ENCODE measurements around the gene MORN4. TPM values are rescaled to one million over a fixed set of nuclear protein-coding genes. Genes with fewer than 3 reads are reported as not detected.
"Not testable (repeated sequence)": the region's sequence is repeated elsewhere in the genome, so short reads cannot be mapped to it uniquely, and the experiment has no call there.

The MORN4 gene
- total RNA-seq, 2 donors from 2014 or later, result 4.9 to 8.3 TPM

GRCh38 chr10:97582169-97582568 is 51.1 kb downstream of the MORN4 start:
- Histone ChIP-seq H3K36me3 (replicated peaks in 1 of 2; ENCODE audit: insufficient read depth in 1 of 2, low read depth in 2 of 2) (no peaks in the 10 kb centered on the region), H3K27ac (peak overlapping the region in 2 of 4 donors; percentile 80 to 83), H3K27me3 (no peaks in the 10 kb centered on the region), H3K4me1 (peaks cover 23% of the 10 kb centered on the region), H3K9me3 (no peaks in the 10 kb centered on the region), H3K4me3 (no peak overlapping the region)
- TF ChIP-seq, protein P1, sequence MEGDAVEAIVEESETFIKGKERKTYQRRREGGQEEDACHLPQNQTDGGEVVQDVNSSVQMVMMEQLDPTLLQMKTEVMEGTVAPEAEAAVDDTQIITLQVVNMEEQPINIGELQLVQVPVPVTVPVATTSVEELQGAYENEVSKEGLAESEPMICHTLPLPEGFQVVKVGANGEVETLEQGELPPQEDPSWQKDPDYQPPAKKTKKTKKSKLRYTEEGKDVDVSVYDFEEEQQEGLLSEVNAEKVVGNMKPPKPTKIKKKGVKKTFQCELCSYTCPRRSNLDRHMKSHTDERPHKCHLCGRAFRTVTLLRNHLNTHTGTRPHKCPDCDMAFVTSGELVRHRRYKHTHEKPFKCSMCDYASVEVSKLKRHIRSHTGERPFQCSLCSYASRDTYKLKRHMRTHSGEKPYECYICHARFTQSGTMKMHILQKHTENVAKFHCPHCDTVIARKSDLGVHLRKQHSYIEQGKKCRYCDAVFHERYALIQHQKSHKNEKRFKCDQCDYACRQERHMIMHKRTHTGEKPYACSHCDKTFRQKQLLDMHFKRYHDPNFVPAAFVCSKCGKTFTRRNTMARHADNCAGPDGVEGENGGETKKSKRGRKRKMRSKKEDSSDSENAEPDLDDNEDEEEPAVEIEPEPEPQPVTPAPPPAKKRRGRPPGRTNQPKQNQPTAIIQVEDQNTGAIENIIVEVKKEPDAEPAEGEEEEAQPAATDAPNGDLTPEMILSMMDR (IDR thresholded peaks at IDR 0.05), result no peak
- TF ChIP-seq POLR2A (IDR thresholded peaks at IDR 0.05), result no peak
- intact Hi-C loops (cut with DNase I), result no loop called here
- DNase-seq (no peak), ATAC-seq (no peak)
- 89 to 92% methylated on average over 2 to 8 of the region's 8 CpGs for WGBS, 2 donors

DNA sequence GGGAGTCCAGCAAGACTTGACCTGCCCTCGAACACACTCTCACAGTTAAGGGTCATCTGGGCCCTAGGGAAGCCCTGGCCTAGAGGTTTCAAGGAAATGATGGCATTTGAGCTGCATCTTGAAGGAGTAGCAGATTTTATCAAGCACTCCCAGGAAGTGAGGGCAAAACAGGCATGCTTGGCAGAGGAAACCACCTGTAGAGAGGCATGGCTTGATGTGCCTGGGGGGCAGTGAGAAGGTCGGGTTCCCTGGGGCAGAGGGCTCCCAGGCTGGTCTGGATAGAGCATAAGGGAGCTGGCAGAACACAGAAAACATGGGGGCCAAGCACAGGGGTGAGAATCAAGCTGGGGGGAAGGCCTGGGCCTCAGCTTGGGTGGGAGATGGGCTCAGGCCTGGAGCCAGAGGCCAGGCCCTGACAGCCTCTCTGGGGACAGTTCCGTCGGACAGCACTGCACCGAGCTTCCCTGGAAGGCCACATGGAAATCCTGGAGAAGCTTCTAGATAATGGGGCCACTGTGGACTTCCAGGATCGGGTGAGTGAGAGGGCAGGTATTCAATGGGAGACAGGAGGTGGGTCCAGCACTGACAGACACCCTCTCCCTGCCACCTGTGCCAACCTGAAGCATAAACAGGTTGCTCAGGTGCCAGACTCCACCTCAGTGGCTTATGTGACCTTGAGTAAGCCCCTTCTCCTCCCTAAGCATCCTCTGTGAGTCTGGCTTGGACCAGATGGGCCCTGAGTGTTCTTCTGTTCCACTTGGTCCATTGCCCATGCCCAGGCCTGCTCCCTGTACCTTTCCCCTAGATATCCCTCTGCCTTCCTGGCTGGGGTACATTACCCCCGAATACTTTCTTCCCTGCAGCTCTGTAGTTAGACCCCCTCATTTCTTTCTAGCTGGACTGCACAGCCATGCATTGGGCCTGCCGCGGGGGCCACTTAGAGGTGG is 52.6 kb downstream of the MORN4 start:
- peaks cover 23% of the 10 kb centered on the region for H3K4me1 ChIP-seq
- H3K4me3 ChIP-seq, result no peak overlapping the region
- H3K36me3 ChIP-seq (replicated peaks in 1 of 2; ENCODE audit: insufficient read depth in 1 of 2, low read depth in 2 of 2), result no peaks in the 10 kb centered on the region
- no peak for DNase-seq
- TF ChIP-seq, protein P1 (IDR thresholded peaks at IDR 0.05), result no peak
- TF ChIP-seq POLR2A (IDR thresholded peaks at IDR 0.05), result no peak
- WGBS, 2 donors, result 76 to 87% methylated on average over 7 to 9 of the region's 9 CpGs
- no peak overlapping the region for H3K27ac ChIP-seq
- ATAC-seq, result no peak
- no peaks in the 10 kb centered on the region for H3K27me3 ChIP-seq
- intact Hi-C loops (cut with DNase I), result no loop called here
- no peaks in the 10 kb centered on the region for H3K9me3 ChIP-seq

GRCh38 chr10:97578171-97578844 is 55.0 kb downstream of the MORN4 start:
- Histone ChIP-seq H3K27me3 (no peaks in the 10 kb centered on the region), H3K4me1 (peaks cover 20% of the 10 kb centered on the region), H3K4me3 (no peak overlapping the region), H3K27ac (no peak overlapping the region), H3K9me3 (no peaks in the 10 kb centered on the region), H3K36me3 (replicated peaks in 1 of 2; ENCODE audit: insufficient read depth in 1 of 2, low read depth in 2 of 2) (no peaks in the 10 kb centered on the region)
- ATAC-seq (no peak), DNase-seq (peak in 1 of 4 donors; percentile 2)
- intact Hi-C loops (cut with DNase I), result loop anchor here (10.0 kb wide), 1 partner anchor 146 kb away; no protein-coding TSS in a partner anchor
- 52 to 76% methylated on average over 23 to 27 of the region's 40 CpGs for WGBS, 2 donors
- no peak for TF ChIP-seq POLR2A (IDR thresholded peaks at IDR 0.05)
- TF ChIP-seq, protein P1 (IDR thresholded peaks at IDR 0.05), result no peak

DNA sequence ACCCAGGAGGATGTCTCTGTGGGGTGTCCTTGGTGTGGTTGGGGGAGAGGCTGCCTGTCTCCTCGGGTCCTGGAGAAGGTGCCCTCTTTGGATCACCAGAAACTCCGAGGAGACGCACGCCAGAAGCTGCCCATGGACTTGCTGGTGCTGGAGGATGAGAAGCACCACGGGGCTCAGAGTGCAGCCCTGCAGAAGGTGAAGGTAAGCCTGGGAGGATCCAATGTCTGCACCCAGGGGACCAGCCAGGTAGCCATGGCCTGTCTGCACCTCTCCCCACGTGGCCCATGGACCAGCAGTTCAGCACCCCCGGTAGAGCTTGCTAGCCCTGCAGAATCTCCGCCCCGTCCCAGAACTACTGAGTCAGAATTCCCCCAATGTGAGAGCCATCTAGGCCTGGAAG is 55.6 kb downstream of the MORN4 start:
- TF ChIP-seq, protein P1 (IDR thresholded peaks at IDR 0.05), result no peak
- TF ChIP-seq POLR2A (IDR thresholded peaks at IDR 0.05), result no peak
- H3K27me3 ChIP-seq, result no peaks in the 10 kb centered on the region

DNA sequence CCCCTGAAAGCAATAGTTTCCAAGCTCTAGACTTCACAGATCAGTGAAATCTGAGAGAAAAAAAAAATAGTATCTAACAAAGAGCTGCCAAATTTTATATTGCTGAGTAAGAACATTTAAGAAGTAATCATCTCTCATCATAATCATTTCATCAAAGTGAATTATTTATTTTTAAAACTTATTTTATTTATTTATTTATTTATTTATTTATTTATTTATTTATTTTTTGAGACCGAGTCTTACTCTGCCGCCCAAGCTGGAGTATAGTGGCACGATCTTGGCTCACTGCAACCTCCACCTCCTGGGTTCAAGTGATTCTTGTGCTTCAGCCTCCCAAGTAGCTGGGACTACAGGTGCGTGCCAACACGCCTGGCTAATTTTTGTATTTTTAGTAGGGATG is 56.8 kb downstream of the MORN4 start:
- intact Hi-C loops (cut with DNase I), result loop anchor here (10.0 kb wide), 1 partner anchor 148 kb away; no protein-coding TSS in a partner anchor
- H3K27me3 ChIP-seq; H3K9me3 ChIP-seq; ATAC-seq; DNase-seq; H3K4me3 ChIP-seq; H3K36me3 ChIP-seq (replicated peaks in 1 of 2; ENCODE audit: insufficient read depth in 1 of 2, low read depth in 2 of 2): not testable (repeated sequence)
- Histone ChIP-seq H3K27ac (peak overlapping the region in 2 of 4 donors; percentile 20 to 75), H3K4me1 (peaks cover 34% of the 10 kb centered on the region)
- 37 to 38% methylated on average over 5 of the region's 5 CpGs for WGBS, 2 donors

More for the DNA sequence above, 55.6 kb downstream of the MORN4 start:
- intact Hi-C loops (cut with DNase I), result loop anchor here (10.0 kb wide), 1 partner anchor 147 kb away; no protein-coding TSS in a partner anchor
- no peaks in the 10 kb centered on the region for H3K36me3 ChIP-seq (replicated peaks in 1 of 2; ENCODE audit: insufficient read depth in 1 of 2, low read depth in 2 of 2)
- ATAC-seq (no peak), DNase-seq (no peak)
- H3K4me3 ChIP-seq, result no peak overlapping the region
- 70 to 85% methylated on average over 4 to 9 of the region's 9 CpGs for WGBS, 2 donors
- no peak overlapping the region for H3K27ac ChIP-seq
- no peaks in the 10 kb centered on the region for H3K9me3 ChIP-seq
- peaks cover 22% of the 10 kb centered on the region for H3K4me1 ChIP-seq
